ENCODE data around the gene TXLNB.

DNA sequence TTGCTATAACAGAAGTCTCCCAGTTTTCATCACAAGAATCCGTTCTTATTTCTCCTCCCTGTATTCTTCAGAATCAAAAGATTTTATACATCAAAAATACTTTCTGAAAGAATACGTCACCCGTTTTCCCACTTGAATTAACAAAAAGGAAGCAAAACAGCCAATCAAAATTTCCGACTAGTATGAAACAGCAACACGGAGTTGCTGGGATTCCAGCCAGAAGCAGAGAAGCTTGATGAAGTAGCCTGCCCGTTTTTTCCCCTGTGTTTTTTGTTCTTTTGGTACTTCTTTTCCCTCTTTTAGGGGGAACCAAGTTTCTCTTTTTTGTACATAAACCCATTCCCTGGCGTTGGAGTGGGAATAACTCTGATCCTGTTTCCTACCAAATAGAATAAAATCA lies 14.6 kb downstream of the TXLNB start:
- TF ChIP-seq, protein P1, sequence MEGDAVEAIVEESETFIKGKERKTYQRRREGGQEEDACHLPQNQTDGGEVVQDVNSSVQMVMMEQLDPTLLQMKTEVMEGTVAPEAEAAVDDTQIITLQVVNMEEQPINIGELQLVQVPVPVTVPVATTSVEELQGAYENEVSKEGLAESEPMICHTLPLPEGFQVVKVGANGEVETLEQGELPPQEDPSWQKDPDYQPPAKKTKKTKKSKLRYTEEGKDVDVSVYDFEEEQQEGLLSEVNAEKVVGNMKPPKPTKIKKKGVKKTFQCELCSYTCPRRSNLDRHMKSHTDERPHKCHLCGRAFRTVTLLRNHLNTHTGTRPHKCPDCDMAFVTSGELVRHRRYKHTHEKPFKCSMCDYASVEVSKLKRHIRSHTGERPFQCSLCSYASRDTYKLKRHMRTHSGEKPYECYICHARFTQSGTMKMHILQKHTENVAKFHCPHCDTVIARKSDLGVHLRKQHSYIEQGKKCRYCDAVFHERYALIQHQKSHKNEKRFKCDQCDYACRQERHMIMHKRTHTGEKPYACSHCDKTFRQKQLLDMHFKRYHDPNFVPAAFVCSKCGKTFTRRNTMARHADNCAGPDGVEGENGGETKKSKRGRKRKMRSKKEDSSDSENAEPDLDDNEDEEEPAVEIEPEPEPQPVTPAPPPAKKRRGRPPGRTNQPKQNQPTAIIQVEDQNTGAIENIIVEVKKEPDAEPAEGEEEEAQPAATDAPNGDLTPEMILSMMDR (IDR thresholded peaks at IDR 0.05; ENCODE audit: low read depth, low read length): no peak
- no peak for TF ChIP-seq EZH2phosphoT487 (IDR thresholded peaks at IDR 0.05; ENCODE audit: low read depth)
